Panc1 (cell line): ENCODE results near the gene BOD1L2. TPM values are rescaled to one million over a fixed set of nuclear protein-coding genes. Genes with fewer than 3 reads are reported as not detected.

Experiments
- ATAC-seq: fragments of 200-7000 bp; cut with Tn5 transposase; 2 replicates; pipeline ENCODE4 v1.9.1; 2020; ENCODE audit warnings: mild to moderate bottlenecking, moderate library complexity
- BruUV-seq: library from RNA; stranded (reverse); fragments of 400-500 nt; replicated peaks from 2 replicates; lab custom pipeline; 2021; lab: Mats Ljungman, UMichigan
- CTCF ChIA-PET: fragments of 300-600 bp; sonication (Branson Sonifier 250); formaldehyde crosslinking; loops from one replicate; lab custom pipeline; 2022; ENCODE audit warnings: antibody characterized with exemption; lab: Charles Lee
- POLR2A ChIA-PET: fragments of 300-600 bp; sonication (Branson Sonifier 250); formaldehyde crosslinking; loops from one replicate; lab custom pipeline; 2022; ENCODE audit warnings: antibody characterized with exemption; lab: Charles Lee
- DNase-seq: peaks from one replicate; pipeline ENCODE4 v3.0.0-alpha.2; 2010; ENCODE audit warnings: low read depth, low spot score
- H3K27ac ChIP-seq: 2 replicates; pipeline ENCODE4 v1.5.1; 2011; ENCODE audit warnings: mild to moderate bottlenecking, low read length, inconsistent platforms
- H3K27me3 ChIP-seq: fragments of 200-500 bp; sonication (Bioruptor generic); 2 replicates; pipeline ENCODE4 v1.6.0; 2014; ENCODE audit warnings: low read length, inconsistent platforms; ENCODE audit not compliant: control insufficient read depth, insufficient read depth
- H3K36me3 ChIP-seq: fragments of 200-500 bp; sonication (Bioruptor generic); 2 replicates; pipeline ENCODE4 v1.5.1; 2014; ENCODE audit warnings: inconsistent platforms, mild to moderate bottlenecking, low read length, moderate library complexity; ENCODE audit not compliant: control insufficient read depth, insufficient read depth
- H3K4me1 ChIP-seq: 2 replicates; pipeline ENCODE4 v1.5.1; 2011; ENCODE audit warnings: inconsistent platforms, mild to moderate bottlenecking, low read length, moderate library complexity; ENCODE audit not compliant: control insufficient read depth, insufficient read depth
- H3K4me3 ChIP-seq, 2 experiments: 2 replicates each; pipeline ENCODE4 v1.5.1; 2011 to 2012; ENCODE audit warnings: low read depth in 2 of 2, low read length in 2 of 2, mild to moderate bottlenecking in 2 of 2, inconsistent platforms in 1 of 2, moderate library complexity in 1 of 2
- H3K9me3 ChIP-seq: fragments of 200-500 bp; sonication (Bioruptor generic); 2 replicates; pipeline ENCODE4 v1.5.1; 2014; ENCODE audit warnings: low read depth, mild to moderate bottlenecking, inconsistent platforms, low read length, moderate library complexity; ENCODE audit not compliant: control insufficient read depth, insufficient read depth
- POLR2AphosphoS5 ChIP-seq: IDR thresholded peaks from 2 replicates; pipeline ENCODE4 v1.6.1; 2012; ENCODE audit warnings: mild to moderate bottlenecking, low read depth, low read length, moderate library complexity
- SIN3A ChIP-seq: IDR thresholded peaks from 2 replicates; pipeline ENCODE4 v1.6.1; 2012; ENCODE audit warnings: low read depth, mild to moderate bottlenecking, low read length, moderate library complexity, borderline replicate concordance; ENCODE audit not compliant: insufficient read depth
- TCF7L2 ChIP-seq: IDR thresholded peaks from 2 replicates; pipeline ENCODE4 v1.6.1; 2011; ENCODE audit warnings: mild to moderate bottlenecking, low read depth, low read length, inconsistent platforms
- in situ Hi-C: cut with HindIII; loops from 2 replicates; pipeline ENCODE4 v1.10.0; 2016; ENCODE audit warnings: low sequenced_read_pairs, low pct_unique_long_range_greater_than_20kb
- intact Hi-C: fragments of 100-400 bp; cut with micrococcal nuclease; formaldehyde crosslinking; loops from one replicate; pipeline ENCODE4 v1.10.0; 2022; ENCODE audit not compliant: unreplicated experiment
- total RNA-seq: library from RNA; stranded (reverse); gene quantifications from one replicate; pipeline ENCODE4 v1.2.1, GENCODE V29; 2021; ENCODE audit not compliant: unreplicated experiment
- TF ChIP-seq, protein P1 (sequence below), 2 experiments: IDR thresholded peaks; 2 replicates each; pipeline ENCODE4 v1.6.1; 2011 to 2012; ENCODE audit warnings: low read depth in 2 of 2, control low read depth in 1 of 2, low read length in 1 of 2, mild to moderate bottlenecking in 1 of 2, moderate library complexity in 1 of 2; ENCODE audit not compliant: insufficient read depth in 1 of 2
- TF ChIP-seq, protein P2 (sequence below): fragments of 450-650 bp; IDR thresholded peaks from 2 replicates; pipeline ENCODE4 v1.5.1; 2017; ENCODE audit warnings: mild to moderate bottlenecking

BOD1L2 gene
- total RNA-seq, 1 experiment from 2014 or later: not detected

DNA sequence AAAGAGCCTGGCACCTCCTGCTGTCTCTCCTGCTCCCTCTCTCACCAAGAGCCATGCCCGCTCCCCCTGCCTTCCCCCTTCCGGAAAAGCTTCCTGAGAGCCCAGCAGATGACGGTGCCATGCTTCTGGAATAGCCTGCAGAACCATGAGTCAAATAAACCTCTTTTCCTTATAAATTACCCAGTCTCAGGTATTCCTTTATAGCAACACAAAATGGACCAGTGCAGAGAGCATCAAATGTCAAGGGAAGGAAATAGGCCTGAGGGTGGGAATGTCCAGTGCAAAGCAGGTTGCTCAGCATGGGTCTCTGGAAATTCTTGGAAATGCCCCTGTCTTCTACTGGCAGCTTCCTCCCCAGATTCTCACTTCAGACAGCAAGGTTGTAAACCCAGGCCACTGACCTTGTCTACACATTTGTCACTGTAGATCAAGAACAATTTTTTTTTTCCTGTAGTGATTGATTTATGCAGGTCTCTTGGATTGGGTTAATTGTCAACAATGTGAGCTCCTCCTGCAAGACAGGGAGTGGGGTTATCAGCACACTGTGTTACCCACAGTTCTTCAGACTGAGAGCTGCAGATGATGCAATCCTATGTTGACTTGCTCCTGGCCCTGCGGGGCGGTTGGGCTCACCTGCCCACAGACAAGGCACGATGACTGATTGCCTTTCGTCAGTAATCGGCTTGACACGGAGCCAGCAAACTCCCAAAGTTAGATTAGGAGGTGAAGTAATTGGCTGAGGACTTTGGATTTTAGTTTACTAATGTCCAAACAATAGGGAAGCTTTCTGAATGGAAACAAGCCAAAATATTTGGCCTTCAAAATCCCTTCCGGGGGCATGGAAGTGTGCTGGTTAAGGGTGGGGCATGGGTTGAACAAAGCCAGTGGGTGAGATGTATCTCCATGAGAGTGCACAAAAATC is 5.4 kb upstream of the BOD1L2 start:
- ATAC-seq (no peak), DNase-seq (no peak)
- no peaks in the 10 kb centered on the region for H3K36me3 ChIP-seq
- no TSS peak for BruUV-seq
- no peak overlapping the region for H3K27ac ChIP-seq
- no peaks in the 10 kb centered on the region for H3K27me3 ChIP-seq
- ChIA-PET POLR2A (no interaction called here), CTCF (no interaction called here)
- H3K4me1 ChIP-seq: no peaks in the 10 kb centered on the region
- intact Hi-C loops: no loop called here
- in situ Hi-C loops: no loop called here
- TF ChIP-seq POLR2AphosphoS5 (no peak), SIN3A (no peak), TCF7L2 (no peak)
- TF ChIP-seq, protein P1, sequence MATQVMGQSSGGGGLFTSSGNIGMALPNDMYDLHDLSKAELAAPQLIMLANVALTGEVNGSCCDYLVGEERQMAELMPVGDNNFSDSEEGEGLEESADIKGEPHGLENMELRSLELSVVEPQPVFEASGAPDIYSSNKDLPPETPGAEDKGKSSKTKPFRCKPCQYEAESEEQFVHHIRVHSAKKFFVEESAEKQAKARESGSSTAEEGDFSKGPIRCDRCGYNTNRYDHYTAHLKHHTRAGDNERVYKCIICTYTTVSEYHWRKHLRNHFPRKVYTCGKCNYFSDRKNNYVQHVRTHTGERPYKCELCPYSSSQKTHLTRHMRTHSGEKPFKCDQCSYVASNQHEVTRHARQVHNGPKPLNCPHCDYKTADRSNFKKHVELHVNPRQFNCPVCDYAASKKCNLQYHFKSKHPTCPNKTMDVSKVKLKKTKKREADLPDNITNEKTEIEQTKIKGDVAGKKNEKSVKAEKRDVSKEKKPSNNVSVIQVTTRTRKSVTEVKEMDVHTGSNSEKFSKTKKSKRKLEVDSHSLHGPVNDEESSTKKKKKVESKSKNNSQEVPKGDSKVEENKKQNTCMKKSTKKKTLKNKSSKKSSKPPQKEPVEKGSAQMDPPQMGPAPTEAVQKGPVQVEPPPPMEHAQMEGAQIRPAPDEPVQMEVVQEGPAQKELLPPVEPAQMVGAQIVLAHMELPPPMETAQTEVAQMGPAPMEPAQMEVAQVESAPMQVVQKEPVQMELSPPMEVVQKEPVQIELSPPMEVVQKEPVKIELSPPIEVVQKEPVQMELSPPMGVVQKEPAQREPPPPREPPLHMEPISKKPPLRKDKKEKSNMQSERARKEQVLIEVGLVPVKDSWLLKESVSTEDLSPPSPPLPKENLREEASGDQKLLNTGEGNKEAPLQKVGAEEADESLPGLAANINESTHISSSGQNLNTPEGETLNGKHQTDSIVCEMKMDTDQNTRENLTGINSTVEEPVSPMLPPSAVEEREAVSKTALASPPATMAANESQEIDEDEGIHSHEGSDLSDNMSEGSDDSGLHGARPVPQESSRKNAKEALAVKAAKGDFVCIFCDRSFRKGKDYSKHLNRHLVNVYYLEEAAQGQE (IDR thresholded peaks at IDR 0.05; ENCODE audit: insufficient read depth in 1 of 2, low read depth in 2 of 2, low read length in 1 of 2): no peak
- TF ChIP-seq, protein P2, sequence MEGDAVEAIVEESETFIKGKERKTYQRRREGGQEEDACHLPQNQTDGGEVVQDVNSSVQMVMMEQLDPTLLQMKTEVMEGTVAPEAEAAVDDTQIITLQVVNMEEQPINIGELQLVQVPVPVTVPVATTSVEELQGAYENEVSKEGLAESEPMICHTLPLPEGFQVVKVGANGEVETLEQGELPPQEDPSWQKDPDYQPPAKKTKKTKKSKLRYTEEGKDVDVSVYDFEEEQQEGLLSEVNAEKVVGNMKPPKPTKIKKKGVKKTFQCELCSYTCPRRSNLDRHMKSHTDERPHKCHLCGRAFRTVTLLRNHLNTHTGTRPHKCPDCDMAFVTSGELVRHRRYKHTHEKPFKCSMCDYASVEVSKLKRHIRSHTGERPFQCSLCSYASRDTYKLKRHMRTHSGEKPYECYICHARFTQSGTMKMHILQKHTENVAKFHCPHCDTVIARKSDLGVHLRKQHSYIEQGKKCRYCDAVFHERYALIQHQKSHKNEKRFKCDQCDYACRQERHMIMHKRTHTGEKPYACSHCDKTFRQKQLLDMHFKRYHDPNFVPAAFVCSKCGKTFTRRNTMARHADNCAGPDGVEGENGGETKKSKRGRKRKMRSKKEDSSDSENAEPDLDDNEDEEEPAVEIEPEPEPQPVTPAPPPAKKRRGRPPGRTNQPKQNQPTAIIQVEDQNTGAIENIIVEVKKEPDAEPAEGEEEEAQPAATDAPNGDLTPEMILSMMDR: no peak
- no peak overlapping the region for H3K4me3 ChIP-seq
- H3K9me3 ChIP-seq: no peaks in the 10 kb centered on the region

DNA sequence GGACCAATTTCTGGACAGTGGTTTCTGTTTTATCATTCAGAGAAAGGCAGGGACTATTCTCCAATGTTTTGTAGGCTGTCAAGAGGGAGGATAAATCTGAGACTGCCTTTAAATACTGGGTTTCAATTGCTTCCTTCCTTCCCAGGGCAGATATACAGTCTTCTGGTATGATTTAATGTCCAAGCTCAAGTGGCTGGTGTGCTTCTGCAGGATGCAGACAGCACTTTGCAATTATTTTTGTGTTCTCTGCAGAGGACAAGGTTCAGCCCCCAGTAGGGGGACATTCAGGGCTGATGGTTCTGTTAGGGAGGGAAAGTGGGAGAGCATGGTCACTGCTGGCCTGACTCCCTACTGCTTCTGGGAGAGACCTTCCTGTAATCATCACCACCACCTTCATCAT is 4.6 kb upstream of the BOD1L2 start:
- CTCF ChIA-PET: no interaction called here
- H3K27me3 ChIP-seq: no peaks in the 10 kb centered on the region
- no peak overlapping the region for H3K27ac ChIP-seq
- no peak overlapping the region for H3K4me3 ChIP-seq
- no peaks in the 10 kb centered on the region for H3K4me1 ChIP-seq
- BruUV-seq: no TSS peak
- intact Hi-C loops: no loop called here
- TF ChIP-seq, protein P2: no peak
- TF ChIP-seq, protein P1 (IDR thresholded peaks at IDR 0.05; ENCODE audit: insufficient read depth in 1 of 2, low read depth in 2 of 2, low read length in 1 of 2): no peak
- TF ChIP-seq POLR2AphosphoS5: no peak
- no peak for TF ChIP-seq TCF7L2
- no peak for TF ChIP-seq SIN3A
- no peak for DNase-seq
- POLR2A ChIA-PET: no interaction called here
- no peak for ATAC-seq
- no peaks in the 10 kb centered on the region for H3K9me3 ChIP-seq
- no peaks in the 10 kb centered on the region for H3K36me3 ChIP-seq
- in situ Hi-C loops: no loop called here
